Measurements from ENCODE around the gene HOXC10. TPM values are rescaled to one million over a fixed set of nuclear protein-coding genes. Genes with fewer than 3 reads are reported as not detected.

The HOXC10 gene
- total and polyA plus RNA-seq, 2 donors (not counting 3 experiments of a cell fraction or from before 2014, with no cell fraction given), result 0.18 TPM; not detected in 1

GRCh38 chr12:54010053-54010971 is 25.4 kb downstream of the HOXC10 start:
- Histone ChIP-seq H3K9ac (replicated peaks; ENCODE audit: extremely low read depth, insufficient read depth, low read length) (no peak overlapping the region), H4K20me1 (replicated peaks; ENCODE audit: control insufficient read depth, extremely low read depth, insufficient read depth, low read length) (no peaks in the 10 kb centered on the region), H3K36me3 (ENCODE audit: control insufficient read depth in 2 of 2, extremely low read depth in 1 of 2, insufficient read depth in 2 of 2, low read length in 2 of 2) (no peaks in the 10 kb centered on the region), H3K9me3 (replicated peaks; ENCODE audit: control insufficient read depth, insufficient read depth, low read length) (no peaks in the 10 kb centered on the region), H3K4me2 (ENCODE audit: insufficient read depth, low read length) (no peak overlapping the region), H2AFZ (ENCODE audit: low read depth, low read length) (no peak overlapping the region), H3K27me3 (ENCODE audit: control insufficient read depth in 2 of 2, insufficient read depth in 2 of 2, low read length in 2 of 2) (peaks cover 82 to 90% of the 10 kb centered on the region in 2 experiments), H3K79me2 (ENCODE audit: control insufficient read depth, insufficient read depth, low read length) (no peaks in the 10 kb centered on the region), H3K9me1 (replicated peaks; ENCODE audit: control insufficient read depth, extremely low read depth, insufficient read depth, low read length) (no peaks in the 10 kb centered on the region), H3K4me3 (replicated peaks in 1 of 3; ENCODE audit: insufficient read depth in 1 of 3, low read depth in 1 of 3, low read length in 3 of 3) (no peak overlapping the region), H3K4me1 (ENCODE audit: control insufficient read depth, extremely low read depth, insufficient read depth, low read length) (no peaks in the 10 kb centered on the region), H3K27ac (ENCODE audit: insufficient read depth, low read depth, low read length) (no peak overlapping the region)
- no peak for DNase-seq (ENCODE audit: low read depth, low spot score)
- intact Hi-C loops (cut with micrococcal nuclease) (no loop called here), dilution Hi-C loops (cut with MboI; ENCODE audit: extremely low pct_ligation_motif_present, low sequenced_read_pairs) (no loop called here)
- FAIRE-seq, result no peak
- no TSS peak for BruUV-seq (replicated peaks)
- ChIA-PET CTCF (interaction anchor here (17.0 kb wide), 1 partner anchor 186 kb away, joined by 616 read pairs; the partner anchor contains the start of gene SMUG1), POLR2A (no interaction called here)
- TF ChIP-seq POLR2A (IDR thresholded peaks at IDR 0.05; ENCODE audit: low read depth, low read length) (no peak), MAX (IDR thresholded peaks at IDR 0.05; ENCODE audit: insufficient read depth, insufficient read length) (no peak), GATA2 (IDR thresholded peaks at IDR 0.05; ENCODE audit: insufficient read depth, insufficient read length, low read depth, low read length) (no peak), CTCF (IDR thresholded peaks at IDR 0.05; ENCODE audit: extremely low read depth in 1 of 2, insufficient read depth in 1 of 2, low read depth in 1 of 2, low read length in 2 of 2) (no peak), EZH2 (IDR thresholded peaks at IDR 0.05; ENCODE audit: borderline replicate concordance, low read depth, low read length, severe bottlenecking) (no peak), JUN (IDR thresholded peaks at IDR 0.05; ENCODE audit: borderline replicate concordance, insufficient read depth, insufficient read length, low read depth) (no peak), POLR2AphosphoS5 (IDR thresholded peaks at IDR 0.05; ENCODE audit: insufficient read depth, low read depth, low read length) (no peak), MYC (IDR thresholded peaks at IDR 0.05; ENCODE audit: low read depth, low read length) (no peak), FOS (IDR thresholded peaks at IDR 0.05; ENCODE audit: borderline replicate concordance, insufficient read depth, low read length) (no peak)

All from endothelial cell of umbilical vein (primary cell).